Caco-2 (cell line): ENCODE results near the gene CLPTM1. TPM values are rescaled to one million over a fixed set of nuclear protein-coding genes. Genes with fewer than 3 reads are reported as not detected.

Experiments used
- BruUV-seq: library from RNA; stranded (reverse); fragments of 400-500 nt; replicated peaks from 2 replicates; lab custom pipeline; 2021; lab: Mats Ljungman, UMichigan
- CTCF ChIA-PET: fragments of 300-600 bp; sonication (Branson Sonifier 250); formaldehyde crosslinking; loops from one replicate; lab custom pipeline; 2022; ENCODE audit warnings: antibody characterized with exemption; lab: Charles Lee
- POLR2A ChIA-PET: fragments of 300-600 bp; sonication (Branson Sonifier 250); formaldehyde crosslinking; loops from one replicate; lab custom pipeline; 2022; ENCODE audit warnings: antibody characterized with exemption; lab: Charles Lee
- DNase-seq, 2 experiments: peaks; one replicate each; pipeline versions ENCODE4 v3.0.0 to v3.0.0-alpha.2; 2020 to 2022
- H3K27me3 ChIP-seq: replicated peaks from 2 replicates; pipeline ENCODE4 v1.6.0; 2011; ENCODE audit warnings: low read length; ENCODE audit not compliant: control insufficient read depth, insufficient read depth
- H3K36me3 ChIP-seq: 2 replicates; pipeline ENCODE4 v1.5.1; 2011; ENCODE audit warnings: low read length; ENCODE audit not compliant: control insufficient read depth, insufficient read depth
- H3K4me1 ChIP-seq: fragments of 250-450 bp; sonication (Bioruptor Pico); 2 replicates; pipeline ENCODE4 v1.5.1; 2020; ENCODE audit warnings: mild to moderate bottlenecking
- H3K4me3 ChIP-seq: 2 replicates; pipeline ENCODE4 v1.5.1; 2011; ENCODE audit warnings: low read depth, mild to moderate bottlenecking, control low read depth, low read length
- H3K9me3 ChIP-seq: fragments of 250-450 bp; sonication (Bioruptor Pico); 2 replicates; pipeline ENCODE4 v1.5.1; 2020; ENCODE audit warnings: mild to moderate bottlenecking, moderate library complexity
- H3K27ac Mint-ChIP-seq: one replicate; pipeline ENCODE4 v1.8.0; 2022; ENCODE audit warnings: mixed read lengths; ENCODE audit not compliant: unreplicated experiment
- H3K27me3 Mint-ChIP-seq: one replicate; pipeline ENCODE4 v1.8.0; 2022; ENCODE audit warnings: mixed read lengths; ENCODE audit not compliant: insufficient read depth, unreplicated experiment
- H3K36me3 Mint-ChIP-seq: one replicate; pipeline ENCODE4 v1.8.0; 2022; ENCODE audit warnings: mild to moderate bottlenecking, mixed read lengths; ENCODE audit not compliant: insufficient read depth, unreplicated experiment
- H3K4me1 Mint-ChIP-seq: one replicate; pipeline ENCODE4 v1.8.0; 2022; ENCODE audit warnings: low read depth, mixed read lengths; ENCODE audit not compliant: unreplicated experiment
- H3K4me3 Mint-ChIP-seq: one replicate; pipeline ENCODE4 v1.8.0; 2022; ENCODE audit warnings: mild to moderate bottlenecking, moderate library complexity, mixed read lengths; ENCODE audit not compliant: unreplicated experiment
- H3K9me3 Mint-ChIP-seq: one replicate; pipeline ENCODE4 v1.8.0; 2022; ENCODE audit warnings: mixed read lengths; ENCODE audit not compliant: unreplicated experiment
- CTCF ChIP-seq, 2 experiments: fragments of 200-600 bp in 1 of 2; IDR thresholded peaks; 1 replicate in 1 of 2; 2 replicates in 1 of 2; pipeline versions ENCODE4 v1.5.1 to v1.8.0; 2011 to 2022; ENCODE audit warnings: antibody characterized with exemption in 1 of 2, control low read depth in 1 of 2, inconsistent platforms in 1 of 2, low read depth in 1 of 2, low read length in 1 of 2, mild to moderate bottlenecking in 1 of 2, moderate library complexity in 1 of 2; ENCODE audit not compliant: insufficient read depth in 1 of 2, severe bottlenecking in 1 of 2, unreplicated experiment in 1 of 2
- intact Hi-C: fragments of 100-400 bp; cut with micrococcal nuclease; formaldehyde crosslinking; loops from one replicate; pipeline ENCODE4 v1.10.0; 2022; ENCODE audit not compliant: unreplicated experiment
- total RNA-seq: library from RNA; stranded (reverse); gene quantifications from 2 replicates; pipeline ENCODE4 v1.2.3, GENCODE V29; 2022

The CLPTM1 gene
- total RNA-seq, 1 experiment from 2014 or later, result 144 TPM

DNA sequence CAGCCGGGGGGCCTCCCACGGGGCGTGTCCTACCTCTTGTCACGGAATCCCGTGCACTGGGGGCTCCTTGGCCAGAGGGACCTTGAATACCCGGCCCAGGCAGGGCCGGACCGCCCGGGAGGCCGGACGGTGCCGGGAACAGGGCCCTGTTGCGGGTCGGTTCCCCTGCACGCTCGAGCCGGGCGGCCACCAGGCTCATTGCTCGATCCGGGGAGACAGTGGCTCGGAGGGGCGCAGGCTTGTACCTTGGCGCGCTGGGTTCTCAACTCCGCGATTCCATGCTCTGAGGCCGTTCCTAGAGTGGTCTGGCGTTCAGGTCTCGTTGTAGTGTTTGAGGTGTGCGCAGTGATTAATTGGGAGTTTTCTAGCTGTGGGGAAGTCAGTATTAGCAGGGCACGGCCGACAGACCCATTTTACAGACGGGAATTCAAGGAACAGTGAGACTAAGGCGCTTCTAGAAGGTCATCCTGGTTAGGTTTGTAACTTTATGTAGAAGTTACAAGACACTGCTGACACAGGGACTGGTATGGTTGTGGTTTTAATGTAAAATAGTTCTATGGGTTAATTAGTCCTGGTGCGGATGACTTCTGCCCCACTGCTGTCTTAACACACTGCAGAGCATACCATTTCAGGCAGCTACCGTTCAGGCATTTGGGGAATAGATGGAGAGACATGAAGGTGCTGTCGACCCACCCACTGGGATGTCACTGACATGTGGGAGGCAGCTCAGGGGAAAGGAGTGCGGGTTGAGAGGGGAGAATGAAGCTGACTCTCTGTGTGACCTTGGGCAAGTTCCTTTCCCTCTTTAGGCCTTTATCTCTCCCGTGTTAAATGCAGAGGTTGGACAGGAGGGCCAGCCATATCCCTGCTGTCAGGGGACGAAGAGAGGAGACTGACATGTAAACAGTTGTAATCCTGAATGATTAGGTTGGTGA is 592 bp downstream of the CLPTM1 start:
- peak overlapping the region; percentile 93 for H3K4me3 ChIP-seq
- ChIA-PET CTCF (interaction anchor here (1.1 kb wide), 1 partner anchor 50 kb away, joined by 4 read pairs; the partner anchor contains the start of gene APOE), POLR2A (interaction anchor here (0.6 kb wide), 1 partner anchor 110 kb away, joined by 3 read pairs; no protein-coding TSS in a partner anchor)
- DNase-seq, result no peak
- peak overlapping the region; percentile 98 for H3K27ac Mint-ChIP-seq
- no peaks in the 10 kb centered on the region for H3K9me3 ChIP-seq
- H3K4me1 ChIP-seq, result peaks cover 13% of the 10 kb centered on the region
- TF ChIP-seq CTCF (IDR thresholded peaks at IDR 0.05; ENCODE audit: insufficient read depth in 1 of 2, low read depth in 1 of 2, low read length in 1 of 2, severe bottlenecking in 1 of 2, unreplicated experiment in 1 of 2), result no peak
- peaks cover 16% of the 10 kb centered on the region for H3K4me1 Mint-ChIP-seq
- BruUV-seq, result TSS peak; percentile 43
- H3K27me3 ChIP-seq, result no peaks in the 10 kb centered on the region
- no peaks in the 10 kb centered on the region for H3K9me3 Mint-ChIP-seq
- peak overlapping the region; percentile 99 for H3K4me3 Mint-ChIP-seq
- intact Hi-C loops, result loop anchor here (1.0 to 2.0 kb wide), 2 partner anchors 47 to 104 kb away; no protein-coding TSS in a partner anchor
- no peaks in the 10 kb centered on the region for H3K27me3 Mint-ChIP-seq
- peaks cover 28% of the 10 kb centered on the region for H3K36me3 Mint-ChIP-seq
- peaks cover 2% of the 10 kb centered on the region; the same call in 1 of the 2 replicates for H3K36me3 ChIP-seq

- H3K27me3 Mint-ChIP-seq, result no peaks in the 10 kb centered on the region
- H3K4me1 Mint-ChIP-seq, result peaks cover 16% of the 10 kb centered on the region
- no peaks in the 10 kb centered on the region for H3K27me3 ChIP-seq
- H3K4me3 ChIP-seq, result no peak overlapping the region
- peaks cover 7% of the 10 kb centered on the region for H3K4me1 ChIP-seq
- intact Hi-C loops, result no loop called here
- TF ChIP-seq CTCF (IDR thresholded peaks at IDR 0.05; ENCODE audit: insufficient read depth in 1 of 2, low read depth in 1 of 2, low read length in 1 of 2, severe bottlenecking in 1 of 2, unreplicated experiment in 1 of 2), result no peak
- H3K27ac Mint-ChIP-seq, result no peak overlapping the region
- H3K9me3 ChIP-seq, result no peaks in the 10 kb centered on the region
- DNase-seq, result no peak
- no TSS peak for BruUV-seq
- no peaks in the 10 kb centered on the region for H3K9me3 Mint-ChIP-seq
- peaks cover 35% of the 10 kb centered on the region for H3K36me3 Mint-ChIP-seq
- H3K36me3 ChIP-seq, result peaks cover 4% of the 10 kb centered on the region
- ChIA-PET CTCF (interaction anchor here (0.9 kb wide), 1 partner anchor 53 kb away, joined by 3 read pairs; no protein-coding TSS in a partner anchor), POLR2A (no interaction called here)
- H3K4me3 Mint-ChIP-seq, result no peak overlapping the region
Measured at GRCh38 chr19:44957526-44957925, 2.3 kb downstream of the CLPTM1 start.

GRCh38 chr19:44958090-44958489 is 2.9 kb downstream of the CLPTM1 start:
- intact Hi-C loops, result no loop called here
- no peak for TF ChIP-seq CTCF (IDR thresholded peaks at IDR 0.05; ENCODE audit: insufficient read depth in 1 of 2, low read depth in 1 of 2, low read length in 1 of 2, severe bottlenecking in 1 of 2, unreplicated experiment in 1 of 2)
- Mint-ChIP-seq H3K36me3 (peaks cover 39% of the 10 kb centered on the region), H3K4me3 (no peak overlapping the region), H3K27me3 (no peaks in the 10 kb centered on the region), H3K4me1 (peaks cover 16% of the 10 kb centered on the region), H3K9me3 (no peaks in the 10 kb centered on the region), H3K27ac (no peak overlapping the region)
- Histone ChIP-seq H3K27me3 (no peaks in the 10 kb centered on the region), H3K36me3 (peaks cover 4% of the 10 kb centered on the region), H3K4me1 (peaks cover 7% of the 10 kb centered on the region), H3K9me3 (no peaks in the 10 kb centered on the region), H3K4me3 (no peak overlapping the region)
- no TSS peak for BruUV-seq
- DNase-seq, result no peak
- ChIA-PET CTCF (no interaction called here), POLR2A (no interaction called here)
